Esophagus squamous epithelium (tissue), 4 donors: ENCODE results near the gene RPRM.

Experiments
- POLR2A ChIP-seq, 4 donors: fragments of 450-650 bp; IDR thresholded peaks; one replicate each; pipeline ENCODE4 v1.6.1; 2017; ENCODE audit warnings: antibody characterized with exemption in 4 of 4, mild to moderate bottlenecking in 4 of 4, moderate library complexity in 3 of 4
- TF ChIP-seq, protein P1 (sequence below), 6 experiments: fragments of 450-650 bp in 4 of 6; fragments of 200-600 bp in 2 of 6; sonication (generic) in 2 of 6; IDR thresholded peaks; one replicate each; pipeline ENCODE4 v1.5.1; 2016 to 2019; ENCODE audit warnings: antibody characterized with exemption in 6 of 6, mild to moderate bottlenecking in 4 of 6, moderate library complexity in 4 of 6

DNA sequence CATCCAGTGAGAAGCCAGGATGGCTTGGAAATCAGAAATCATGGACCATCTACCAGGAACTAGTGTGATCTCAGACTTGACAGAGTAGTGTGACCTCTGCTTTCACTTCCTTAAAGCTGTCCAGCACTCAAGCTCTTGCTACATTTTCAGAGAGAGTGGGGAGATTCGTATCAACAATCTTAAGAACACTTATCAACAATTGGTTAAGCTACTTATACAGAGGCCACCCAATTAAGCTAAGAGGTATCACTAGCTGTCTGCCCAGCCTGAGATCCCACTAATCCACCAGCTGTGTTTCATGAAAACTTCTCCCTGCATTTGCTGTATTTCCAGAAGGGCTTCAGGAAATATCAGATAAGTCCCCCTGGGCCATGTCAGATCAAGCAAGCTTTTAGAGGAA, 4.2 kb downstream of the RPRM start:
- TF ChIP-seq, protein P1, sequence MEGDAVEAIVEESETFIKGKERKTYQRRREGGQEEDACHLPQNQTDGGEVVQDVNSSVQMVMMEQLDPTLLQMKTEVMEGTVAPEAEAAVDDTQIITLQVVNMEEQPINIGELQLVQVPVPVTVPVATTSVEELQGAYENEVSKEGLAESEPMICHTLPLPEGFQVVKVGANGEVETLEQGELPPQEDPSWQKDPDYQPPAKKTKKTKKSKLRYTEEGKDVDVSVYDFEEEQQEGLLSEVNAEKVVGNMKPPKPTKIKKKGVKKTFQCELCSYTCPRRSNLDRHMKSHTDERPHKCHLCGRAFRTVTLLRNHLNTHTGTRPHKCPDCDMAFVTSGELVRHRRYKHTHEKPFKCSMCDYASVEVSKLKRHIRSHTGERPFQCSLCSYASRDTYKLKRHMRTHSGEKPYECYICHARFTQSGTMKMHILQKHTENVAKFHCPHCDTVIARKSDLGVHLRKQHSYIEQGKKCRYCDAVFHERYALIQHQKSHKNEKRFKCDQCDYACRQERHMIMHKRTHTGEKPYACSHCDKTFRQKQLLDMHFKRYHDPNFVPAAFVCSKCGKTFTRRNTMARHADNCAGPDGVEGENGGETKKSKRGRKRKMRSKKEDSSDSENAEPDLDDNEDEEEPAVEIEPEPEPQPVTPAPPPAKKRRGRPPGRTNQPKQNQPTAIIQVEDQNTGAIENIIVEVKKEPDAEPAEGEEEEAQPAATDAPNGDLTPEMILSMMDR (IDR thresholded peaks at IDR 0.05) = no peak
- no peak for TF ChIP-seq POLR2A (IDR thresholded peaks at IDR 0.05)
